GM13977 (cell line): ENCODE measurements around the gene SNRPN.
"Not testable (repeated sequence)": the region's sequence is repeated elsewhere in the genome, so short reads cannot be mapped to it uniquely, and the experiment has no call there.

Source experiments
- DNase-seq: peaks from one replicate; pipeline ENCODE4 v3.0.0; 2012; ENCODE audit warnings: low spot score
- in situ Hi-C: fragments of 300-500 bp; cut with MboI; formaldehyde crosslinking; loops from one replicate; pipeline ENCODE4 v1.12.0; 2022; ENCODE audit warnings: low sequenced_read_pairs, low pct_unique_long_range_greater_than_20kb, mixed read lengths, inconsistent platforms; ENCODE audit not compliant: unreplicated experiment
- TF ChIP-seq, protein P1 (sequence below): IDR thresholded peaks from 2 replicates; pipeline ENCODE4 v1.5.1; 2012; ENCODE audit warnings: mild to moderate bottlenecking, control low read depth; ENCODE audit not compliant: insufficient read depth; ENCODE audit errors: extremely low read depth, missing control alignments

SNRPN gene

DNA sequence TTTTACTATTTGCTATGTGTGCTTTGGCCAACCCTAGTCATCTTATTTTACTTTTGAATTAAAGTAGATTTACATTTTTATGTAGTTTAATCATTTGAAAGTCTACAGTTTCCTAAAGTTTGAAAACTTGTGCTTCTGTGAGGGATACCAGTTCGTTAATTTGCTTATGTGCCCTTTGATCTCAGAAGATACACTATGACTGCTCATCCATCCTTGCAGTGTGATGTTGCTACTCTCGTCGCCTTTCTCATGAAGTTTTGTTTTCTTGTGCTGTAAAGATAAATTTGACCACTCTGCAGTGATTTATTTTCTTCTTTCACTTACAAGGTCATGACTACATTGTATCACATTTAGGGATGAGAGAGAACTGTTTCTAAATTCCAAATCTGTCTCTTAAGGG, 16.3 kb downstream of the SNRPN start:
- TF ChIP-seq, protein P1, sequence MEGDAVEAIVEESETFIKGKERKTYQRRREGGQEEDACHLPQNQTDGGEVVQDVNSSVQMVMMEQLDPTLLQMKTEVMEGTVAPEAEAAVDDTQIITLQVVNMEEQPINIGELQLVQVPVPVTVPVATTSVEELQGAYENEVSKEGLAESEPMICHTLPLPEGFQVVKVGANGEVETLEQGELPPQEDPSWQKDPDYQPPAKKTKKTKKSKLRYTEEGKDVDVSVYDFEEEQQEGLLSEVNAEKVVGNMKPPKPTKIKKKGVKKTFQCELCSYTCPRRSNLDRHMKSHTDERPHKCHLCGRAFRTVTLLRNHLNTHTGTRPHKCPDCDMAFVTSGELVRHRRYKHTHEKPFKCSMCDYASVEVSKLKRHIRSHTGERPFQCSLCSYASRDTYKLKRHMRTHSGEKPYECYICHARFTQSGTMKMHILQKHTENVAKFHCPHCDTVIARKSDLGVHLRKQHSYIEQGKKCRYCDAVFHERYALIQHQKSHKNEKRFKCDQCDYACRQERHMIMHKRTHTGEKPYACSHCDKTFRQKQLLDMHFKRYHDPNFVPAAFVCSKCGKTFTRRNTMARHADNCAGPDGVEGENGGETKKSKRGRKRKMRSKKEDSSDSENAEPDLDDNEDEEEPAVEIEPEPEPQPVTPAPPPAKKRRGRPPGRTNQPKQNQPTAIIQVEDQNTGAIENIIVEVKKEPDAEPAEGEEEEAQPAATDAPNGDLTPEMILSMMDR: no peak
- DNase-seq: no peak
- in situ Hi-C loops: loop anchor here (25.0 kb wide), 1 partner anchor 466 kb away; the partner anchor contains the start of gene UBE3A

DNA sequence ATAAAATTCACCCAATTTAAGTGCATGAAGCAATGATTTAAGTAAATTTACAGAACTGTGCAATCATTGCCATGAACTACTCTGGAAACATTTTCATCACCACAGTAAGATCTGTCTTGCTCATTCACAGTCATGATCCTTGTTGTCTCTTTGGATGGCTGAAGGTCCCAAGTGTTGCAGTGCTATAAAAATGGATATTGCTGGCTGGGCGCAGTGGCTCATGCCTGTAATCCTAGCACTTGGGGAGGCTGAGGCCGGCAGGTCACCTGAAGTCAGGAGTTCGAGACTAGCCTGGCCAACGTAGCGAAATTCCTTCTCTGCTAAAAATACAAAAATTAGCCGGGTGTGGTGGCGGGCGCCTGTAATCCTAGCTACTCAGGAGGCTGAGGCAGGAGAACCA, 17.0 kb downstream of the SNRPN start:
- no peak for DNase-seq
- TF ChIP-seq, protein P1: no peak
- in situ Hi-C loops: loop anchor here (25.0 kb wide), 1 partner anchor 466 kb away; the partner anchor contains the start of gene UBE3A

DNA sequence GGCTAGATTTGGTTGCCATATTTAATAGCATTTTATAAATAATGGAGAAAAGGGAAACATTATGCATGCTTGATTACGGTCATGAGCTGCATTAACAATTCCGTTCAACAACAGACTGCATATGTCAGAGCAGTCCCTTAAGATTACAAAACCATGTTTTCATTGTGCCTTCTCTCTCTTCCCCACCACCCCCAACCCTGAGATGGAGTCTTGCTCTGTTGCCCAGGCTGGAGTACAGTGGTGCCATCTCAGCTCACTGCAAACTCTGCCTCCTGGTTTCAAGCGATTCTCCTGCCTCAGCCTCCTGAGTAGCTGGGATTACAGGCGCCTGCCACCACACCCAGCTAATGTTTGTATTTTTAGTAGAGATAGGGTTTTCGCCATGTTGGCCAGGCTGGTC, 17.9 kb downstream of the SNRPN start:
- DNase-seq: not testable (repeated sequence)
- in situ Hi-C loops: loop anchor here (25.0 kb wide), 1 partner anchor 465 kb away; the partner anchor contains the start of gene UBE3A

DNA sequence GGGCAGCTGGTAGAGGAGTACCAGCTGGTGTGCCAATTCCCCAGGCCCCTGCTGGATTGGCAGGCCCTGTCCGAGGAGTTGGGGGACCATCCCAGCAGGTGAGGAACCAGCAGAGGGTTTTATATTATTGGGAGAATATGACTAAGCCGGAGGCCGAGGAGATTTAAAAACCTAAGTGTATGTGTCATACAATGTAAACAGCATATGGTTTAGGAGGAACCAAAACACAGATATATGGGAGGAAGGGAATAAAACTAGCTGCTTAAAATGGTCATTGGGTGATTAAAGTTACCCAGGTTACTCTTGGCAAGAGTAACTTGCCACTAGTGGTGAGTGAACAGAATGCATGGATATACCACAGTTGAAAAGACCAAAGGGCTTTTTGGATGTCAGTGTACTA, 22.1 kb downstream of the SNRPN start:
- in situ Hi-C loops: no loop called here
- no peak for DNase-seq
- TF ChIP-seq, protein P1: no peak

DNA sequence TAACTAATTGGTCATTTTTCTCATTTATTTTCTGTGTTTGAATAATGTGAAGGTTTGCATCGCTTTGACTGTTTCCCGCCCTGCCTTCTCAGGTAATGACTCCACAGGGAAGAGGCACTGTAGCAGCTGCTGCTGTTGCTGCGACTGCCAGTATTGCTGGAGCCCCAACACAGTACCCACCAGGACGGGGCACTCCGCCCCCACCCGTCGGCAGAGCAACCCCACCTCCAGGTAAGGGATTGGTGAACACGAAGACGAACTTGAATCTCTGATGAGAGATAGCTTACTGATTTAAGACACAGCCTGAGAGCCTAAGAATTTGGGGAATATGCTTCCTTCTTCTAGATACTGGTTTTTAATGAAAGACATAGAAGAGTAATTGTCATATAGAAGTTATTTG, 22.9 kb downstream of the SNRPN start:
- DNase-seq: no peak
- in situ Hi-C loops: no loop called here
- TF ChIP-seq, protein P1: no peak

DNA sequence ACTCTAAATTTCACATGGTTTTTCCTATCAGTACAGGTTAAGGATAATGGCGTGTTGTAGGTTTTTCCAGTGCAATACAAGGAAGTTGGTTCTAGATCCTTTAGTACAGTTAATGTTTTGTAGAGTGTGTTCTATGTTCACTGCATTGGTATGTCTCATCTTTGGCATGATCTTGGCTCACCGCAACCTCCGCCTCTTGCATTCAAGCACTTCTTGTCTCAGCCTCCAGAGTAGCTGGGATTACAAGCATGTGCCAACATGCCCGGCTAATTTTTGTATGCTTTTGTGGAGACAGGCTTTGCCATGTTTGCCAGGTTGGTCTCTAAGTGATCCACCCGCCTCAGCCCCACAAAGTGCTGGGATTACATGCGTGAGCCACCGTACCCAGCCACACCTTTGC, 30.4 kb downstream of the SNRPN start:
- in situ Hi-C loops: no loop called here
- DNase-seq: no peak

DNA sequence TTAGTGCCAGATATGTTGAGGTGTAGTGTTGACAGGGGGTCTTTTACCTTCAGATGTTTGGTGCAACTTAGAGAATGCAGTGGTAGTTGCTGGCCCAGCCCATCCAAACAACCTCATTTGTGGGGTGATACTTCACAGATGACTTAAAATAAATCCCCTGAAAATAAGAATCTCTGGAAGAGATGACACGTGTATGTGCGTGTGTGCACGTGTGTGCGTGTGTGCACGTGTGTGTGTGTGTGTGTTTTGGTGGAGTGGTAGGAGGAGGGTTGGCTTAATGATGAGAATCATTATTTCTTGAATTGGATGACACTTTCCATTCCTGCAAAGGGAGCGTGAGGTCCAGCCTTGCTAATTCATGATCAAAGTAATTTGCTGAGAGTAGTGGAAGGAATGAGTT, 31.9 kb downstream of the SNRPN start:
- DNase-seq: no peak
- TF ChIP-seq, protein P1: no peak
- in situ Hi-C loops: no loop called here

More for the DNA sequence above, 30.4 kb downstream of the SNRPN start:
- TF ChIP-seq, protein P1: no peak
